Activated T-cell treated with anti-CD3 and anti-CD28 coated beads, Interleukin-2, amount 50 U/mL, for 48 hours (primary cell): ENCODE data around the gene CUX1.

Experiments
- DNase-seq, 2 experiments: peaks; one replicate each; pipeline ENCODE4 v3.0.0-alpha.2; 2020

The CUX1 gene

GRCh38 chr7:101940830-101941229 lies 123.4 kb downstream of the CUX1 start:
- DNase-seq: no peak

GRCh38 chr7:101941481-101942383 lies 124.3 kb downstream of the CUX1 start:
- DNase-seq: no peak

- DNase-seq: no peak
These were observed 125.3 kb downstream of the CUX1 start for GRCh38 chr7:101942603-101943210.

- no peak for DNase-seq
These were observed 125.9 kb downstream of the CUX1 start for GRCh38 chr7:101943306-101943705.

- DNase-seq: no peak
These were observed 126.6 kb downstream of the CUX1 start for GRCh38 chr7:101943889-101944600.

GRCh38 chr7:101944611-101945010 lies 127.2 kb downstream of the CUX1 start:
- DNase-seq: no peak

GRCh38 chr7:101945034-101945758 lies 127.8 kb downstream of the CUX1 start:
- no peak for DNase-seq

- DNase-seq: no peak
These were observed 130.5 kb downstream of the CUX1 start for GRCh38 chr7:101947899-101948298.

GRCh38 chr7:101948650-101949049 lies 131.2 kb downstream of the CUX1 start:
- DNase-seq: no peak

GRCh38 chr7:101950450-101951119 lies 133.2 kb downstream of the CUX1 start:
- DNase-seq: no peak

GRCh38 chr7:101951757-101952156 lies 134.3 kb downstream of the CUX1 start:
- DNase-seq: no peak

- DNase-seq: peak; percentile 19 to 21
These were observed 135.2 kb downstream of the CUX1 start for GRCh38 chr7:101952355-101953247.

GRCh38 chr7:101953248-101953819 lies 135.9 kb downstream of the CUX1 start:
- DNase-seq: peak; percentile 29 to 39

- no peak for DNase-seq
These were observed 137.1 kb downstream of the CUX1 start for GRCh38 chr7:101954499-101954898.

GRCh38 chr7:101956130-101956529 lies 138.7 kb downstream of the CUX1 start:
- DNase-seq: no peak

- no peak for DNase-seq
These were observed 140.5 kb downstream of the CUX1 start for GRCh38 chr7:101957744-101958525.

GRCh38 chr7:101959342-101959741 lies 141.9 kb downstream of the CUX1 start:
- no peak for DNase-seq

GRCh38 chr7:101959829-101960228 lies 142.4 kb downstream of the CUX1 start:
- DNase-seq: no peak

- no peak for DNase-seq
These were observed 142.9 kb downstream of the CUX1 start for GRCh38 chr7:101960323-101960722.
